ENCODE measurements around the gene MITD1.
"Not testable (repeated sequence)": the region's sequence is repeated elsewhere in the genome, so short reads cannot be mapped to it uniquely, and the experiment has no call there.

The MITD1 gene

DNA sequence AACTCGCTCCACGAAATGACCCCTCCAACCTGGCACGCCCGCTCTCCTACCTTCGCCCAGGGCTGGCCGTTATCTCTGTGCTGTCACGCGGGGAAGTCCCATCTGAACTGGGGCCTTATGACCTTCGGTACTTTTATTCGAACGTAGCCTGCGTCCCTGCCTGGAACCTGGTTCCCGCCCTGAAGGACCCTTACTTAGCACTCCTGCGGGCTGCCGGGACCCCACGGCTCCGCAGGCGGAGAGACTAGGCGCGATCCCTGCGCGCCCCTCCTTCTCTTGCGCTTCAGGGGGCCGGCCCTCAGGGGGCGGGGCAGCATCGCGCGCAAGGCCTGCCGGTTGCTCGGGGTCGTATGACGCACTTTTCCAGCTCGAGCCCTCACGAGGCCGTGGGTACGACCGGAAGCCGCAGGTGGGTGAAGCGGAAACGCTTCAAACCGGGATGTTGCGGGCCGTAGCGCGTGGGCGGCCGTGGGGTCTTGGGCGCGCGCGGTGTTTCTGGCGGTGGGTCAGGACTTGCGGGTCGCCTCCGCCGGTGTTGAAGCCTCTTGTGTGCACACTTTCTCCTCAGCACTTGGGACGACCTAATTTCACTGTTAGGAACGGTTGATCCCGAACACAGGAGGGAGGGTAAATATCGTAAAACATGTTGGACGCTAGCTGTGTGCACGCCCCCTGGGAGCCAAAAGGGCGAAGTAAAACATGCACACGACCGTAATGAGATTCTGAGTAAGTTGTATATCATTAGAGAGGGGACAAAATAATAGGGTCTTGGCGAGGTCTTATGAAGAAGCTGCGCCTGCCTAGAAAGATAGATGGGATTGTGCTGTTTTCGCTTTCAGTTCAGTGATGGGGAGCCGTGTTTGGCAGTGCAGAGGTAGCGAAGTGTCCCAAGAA is 26.0 kb downstream of the MITD1 start, which contains the start of the genes LIPT1 and TSGA10:
Gene LIPT1, plus strand, starts transcription at position 325 of the 894 bp plus-strand sequence. CDS start 6,991 bp downstream, outside the sequence.
Gene TSGA10, minus strand, starts transcription at position 300 of the 894 bp plus-strand sequence. CDS start 45,503 bp downstream, outside the sequence.
- DNase-seq (ENCODE audit: low read depth in 2 of 2), result peak; percentile 85 to 87

DNA sequence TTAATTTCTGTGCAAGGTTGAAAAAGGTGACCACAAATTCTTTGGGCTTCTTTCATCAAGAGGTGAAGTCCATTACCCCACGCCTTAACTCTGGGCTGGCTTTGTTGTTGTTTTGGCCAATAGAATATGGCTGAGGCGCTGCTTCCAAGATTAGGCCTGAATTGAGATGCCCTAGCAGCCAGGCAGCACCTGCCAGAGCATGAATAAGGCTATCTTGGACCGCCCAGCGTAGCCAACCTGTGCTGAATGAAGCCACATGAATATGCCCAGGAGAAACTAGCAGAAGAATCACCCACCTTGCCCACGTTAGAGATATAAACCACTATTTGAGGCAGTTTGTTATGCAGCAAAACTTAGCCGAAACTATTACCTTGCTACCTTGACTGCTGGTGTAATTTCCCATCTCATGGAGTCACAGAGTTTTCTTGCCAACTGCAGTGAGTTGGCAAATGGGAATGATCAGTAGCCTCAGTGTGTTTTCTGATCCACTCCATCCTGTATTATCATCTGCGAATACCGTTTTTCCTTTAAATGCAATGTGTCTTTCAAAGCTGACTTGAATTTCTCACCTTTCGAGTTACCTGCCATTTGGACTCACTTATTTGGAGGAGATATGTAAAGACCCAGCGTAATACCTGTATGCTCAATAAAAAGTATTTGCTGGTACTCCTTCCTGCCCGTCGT is 26.8 kb downstream of the MITD1 start:
- DNase-seq (ENCODE audit: low read depth in 2 of 2), result no peak

DNA sequence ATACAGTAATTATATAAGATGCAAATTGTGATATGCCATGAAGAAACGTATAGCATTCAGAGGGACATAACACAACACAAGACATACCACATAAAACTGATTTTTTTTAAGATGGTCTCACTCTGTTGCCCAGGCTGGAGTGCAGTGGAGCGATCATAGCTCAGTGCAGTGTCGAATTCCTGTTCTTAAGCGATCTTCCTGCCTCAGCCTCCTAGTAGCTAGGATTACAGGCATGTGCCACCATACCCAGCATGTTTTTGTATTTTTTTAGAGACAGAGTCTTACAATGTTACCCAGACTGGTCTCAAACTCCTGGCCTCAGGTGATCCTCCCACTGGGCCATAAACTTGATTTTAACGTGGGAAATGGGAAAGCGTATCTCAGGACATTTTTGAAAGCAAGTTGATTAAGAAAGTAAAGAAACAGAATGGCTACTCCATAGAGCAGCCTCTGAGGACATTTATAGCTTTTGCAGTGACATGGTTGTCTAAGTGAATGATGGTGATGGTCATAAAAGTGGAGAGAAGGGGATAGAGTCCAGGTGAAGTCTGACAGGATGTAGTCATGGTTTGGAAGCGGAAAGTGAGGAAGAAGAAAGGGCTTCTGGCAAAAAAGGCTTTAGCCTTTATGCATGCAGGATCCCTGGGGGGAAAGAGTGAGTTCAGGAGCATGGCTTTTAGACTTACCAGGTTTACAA is 28.5 kb downstream of the MITD1 start:
- DNase-seq (ENCODE audit: low read depth in 2 of 2), result no peak

DNA sequence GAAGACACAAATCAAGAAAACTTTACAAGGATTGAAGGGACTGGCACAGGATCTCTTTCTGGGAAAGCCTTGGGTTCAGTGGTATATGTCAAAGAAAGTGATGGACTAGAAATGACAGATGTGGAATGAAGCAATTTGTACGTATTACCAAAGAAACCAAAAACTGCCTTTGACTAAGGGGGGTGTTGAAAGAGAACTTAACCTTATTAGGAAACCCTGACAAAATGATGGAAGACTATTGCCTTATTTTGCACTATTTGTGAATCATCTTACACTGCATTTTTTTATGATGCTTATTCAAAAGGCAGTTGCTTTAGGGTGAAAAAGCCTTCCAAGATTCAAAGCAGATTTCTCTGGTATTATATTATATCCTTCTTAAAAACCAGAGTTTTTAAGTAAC is 30.2 kb downstream of the MITD1 start:
- DNase-seq (ENCODE audit: low read depth in 2 of 2), result no peak

DNA sequence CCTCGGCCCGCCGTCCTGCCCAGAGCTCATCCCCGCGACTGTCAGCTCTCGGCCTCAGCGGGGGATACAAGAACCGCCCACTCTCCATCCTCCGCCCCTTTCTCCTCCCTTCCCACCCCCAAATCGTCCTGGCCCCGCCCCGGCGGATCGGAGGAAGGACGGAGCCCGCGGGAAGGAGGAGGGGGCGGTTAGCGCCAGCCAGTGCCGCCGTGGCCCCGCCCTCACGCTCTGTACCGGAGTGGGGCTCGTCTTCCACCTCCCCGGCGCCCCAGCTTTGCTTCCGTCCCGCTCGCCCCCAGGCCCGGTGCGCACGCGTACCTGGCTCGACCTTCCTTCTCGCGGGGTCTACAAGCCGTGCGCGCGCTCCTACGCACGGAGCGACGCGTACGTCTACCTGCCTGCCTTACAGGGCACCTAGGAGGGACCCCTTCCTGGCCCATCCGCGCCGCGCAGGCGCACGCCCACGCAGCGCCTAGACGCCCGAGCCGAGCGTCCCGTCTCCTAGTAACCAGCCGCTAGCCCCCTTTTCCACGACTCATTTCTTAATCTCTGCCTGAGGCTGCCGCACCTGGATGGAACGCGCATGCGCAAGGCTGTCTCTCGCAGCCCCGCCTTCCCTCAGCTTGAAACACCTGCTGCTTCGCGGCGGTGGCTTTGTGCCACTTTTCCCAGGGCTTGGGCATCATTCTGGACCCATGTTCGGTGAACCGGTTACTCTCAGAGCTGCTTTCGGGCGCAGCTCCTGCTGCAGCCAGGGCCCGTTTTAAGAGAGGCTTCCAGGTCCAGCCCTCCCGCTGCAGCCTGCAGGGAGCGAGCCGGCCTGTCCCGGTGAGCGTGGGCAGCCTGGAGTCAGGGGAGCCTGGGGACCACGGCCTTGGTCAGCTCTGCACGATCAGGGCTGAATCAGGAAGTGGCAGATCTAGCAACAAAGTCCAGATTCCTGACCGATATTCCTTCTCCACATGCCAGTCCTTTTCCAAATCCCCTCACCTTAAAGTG is 39.4 kb downstream of the MITD1 start, which contains the start of gene C2orf15:
Gene C2orf15, plus strand, starts transcription at position 598 of the 999 bp plus-strand sequence. CDS start 8,852 bp downstream, outside the sequence.
- DNase-seq (ENCODE audit: low read depth in 2 of 2), result peak; percentile 96 to 97

DNA sequence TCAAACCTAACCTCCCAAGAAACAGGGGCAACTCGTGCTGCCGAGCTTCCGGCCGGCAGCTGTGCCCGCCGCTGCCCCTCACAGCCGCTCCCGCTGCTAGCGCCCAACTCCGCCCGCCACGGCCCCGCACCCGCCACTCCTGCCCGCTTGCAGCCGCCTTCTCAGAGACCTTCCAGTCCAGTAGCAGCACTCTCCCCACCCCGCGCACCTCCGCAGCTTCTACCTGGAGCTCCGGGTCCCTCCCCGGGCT is 40.1 kb downstream of the MITD1 start:
- no peak for DNase-seq (ENCODE audit: low read depth in 2 of 2)

DNA sequence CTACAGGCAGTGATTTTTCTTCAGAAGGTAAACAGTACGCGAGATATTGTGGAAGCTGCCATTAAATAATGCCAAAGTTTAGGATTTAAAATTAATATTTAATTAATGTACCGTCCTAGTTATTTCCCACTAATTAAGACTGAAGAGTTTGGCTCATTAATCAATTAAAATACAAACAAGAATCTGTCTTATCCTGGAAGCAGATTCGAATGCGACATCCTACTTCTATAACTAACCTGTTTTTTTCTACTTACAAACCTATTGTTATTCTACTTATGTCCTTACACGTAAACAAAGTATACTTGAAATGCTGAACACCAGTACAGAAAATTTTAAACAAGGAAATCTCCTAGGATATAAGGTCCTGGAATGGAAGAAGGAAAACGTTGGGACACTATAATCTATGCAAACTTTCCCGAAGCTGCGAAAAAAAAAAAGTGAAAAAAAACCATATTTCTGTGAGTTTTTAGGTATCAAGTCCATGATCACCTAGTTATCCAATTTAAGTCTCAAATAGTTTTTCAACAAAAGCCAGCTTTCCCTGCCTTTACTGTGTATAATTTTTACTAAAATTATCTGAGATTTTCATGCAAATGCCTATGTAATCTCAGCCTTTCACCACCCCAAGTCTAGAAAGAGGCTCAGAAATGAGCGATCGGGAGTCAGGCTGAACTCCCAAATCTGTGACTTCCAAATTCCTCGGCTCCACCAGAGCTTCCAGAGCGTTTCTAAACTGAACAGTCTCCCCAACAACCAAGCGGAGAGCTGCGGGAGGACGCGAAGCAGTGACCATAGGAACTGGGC is 40.6 kb downstream of the MITD1 start:
- DNase-seq (ENCODE audit: low read depth in 2 of 2), result no peak

DNA sequence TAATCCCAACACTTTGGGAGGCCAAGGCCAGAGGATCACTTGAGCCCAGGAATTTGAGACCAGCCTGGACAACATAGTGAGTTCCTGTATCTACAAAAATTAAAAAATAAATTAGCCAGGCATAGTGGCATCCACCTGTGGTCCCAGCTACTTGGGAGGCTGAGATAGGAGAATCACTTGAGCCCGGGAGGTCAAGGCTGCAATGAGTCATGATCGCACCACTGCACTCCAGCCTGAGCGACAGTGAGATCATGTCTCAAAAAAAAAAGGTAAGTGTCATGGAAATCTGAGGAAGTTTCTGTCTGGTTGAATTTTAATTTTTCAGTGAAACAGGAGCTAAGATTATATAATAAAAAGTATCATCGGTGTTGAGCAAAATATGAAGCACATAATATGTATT is 41.9 kb downstream of the MITD1 start:
- DNase-seq (ENCODE audit: low read depth in 2 of 2), result no peak

DNA sequence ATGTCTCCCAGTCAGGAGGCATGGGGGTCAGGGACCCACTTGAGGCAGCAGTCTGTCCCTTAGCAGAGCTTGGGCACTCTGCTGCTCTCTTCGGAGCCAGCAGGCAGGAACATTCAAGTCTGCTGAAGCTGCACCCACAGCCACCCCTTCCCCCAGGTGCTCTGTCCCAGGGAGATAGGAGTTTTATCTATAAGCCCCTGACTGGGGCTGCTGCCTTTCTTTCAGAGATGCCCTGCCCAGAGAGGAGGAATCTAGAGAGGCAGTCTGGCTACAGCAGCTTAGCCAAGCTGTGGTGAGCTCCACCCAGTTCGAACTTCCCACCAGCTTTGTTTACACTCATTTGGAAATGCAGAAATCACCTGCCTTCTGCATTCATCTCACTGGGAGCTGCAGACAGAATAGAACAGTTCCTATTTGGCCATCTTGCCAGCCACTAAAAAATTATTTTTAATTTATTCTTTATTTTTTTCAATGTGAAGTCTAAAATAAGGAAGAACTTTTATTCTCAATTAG is 45.8 kb downstream of the MITD1 start:
- not testable (repeated sequence) for DNase-seq (ENCODE audit: low read depth in 2 of 2)

DNA sequence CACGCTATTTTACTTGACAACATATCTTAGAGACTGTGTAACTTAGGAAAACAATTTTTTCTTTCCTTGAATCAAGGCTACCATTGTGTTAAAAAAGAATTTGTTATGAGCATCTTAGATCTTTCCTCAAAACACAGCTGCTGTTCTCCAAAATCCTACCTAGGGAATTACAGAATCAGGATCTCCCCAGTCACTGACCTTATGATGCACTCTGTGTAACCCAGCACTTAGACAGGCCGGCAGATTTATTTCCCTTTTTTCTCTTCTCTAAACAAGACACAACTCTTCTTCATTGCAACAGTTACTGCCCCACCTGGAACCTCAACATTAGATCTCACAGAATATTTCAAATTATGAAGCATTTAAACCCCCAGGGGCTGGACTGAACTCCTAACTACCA is 52.9 kb downstream of the MITD1 start:
- no peak for DNase-seq (ENCODE audit: low read depth in 2 of 2)

All from stimulated activated CD4-positive, alpha-beta T cell treated with anti-CD3 and anti-CD28 coated beads, Interleukin-1b, Interleukin-23, amount 100 ng/mL, for 4 hours (primary cell).